ENCODE results near the gene RBM42.

Gene RBM42

DNA sequence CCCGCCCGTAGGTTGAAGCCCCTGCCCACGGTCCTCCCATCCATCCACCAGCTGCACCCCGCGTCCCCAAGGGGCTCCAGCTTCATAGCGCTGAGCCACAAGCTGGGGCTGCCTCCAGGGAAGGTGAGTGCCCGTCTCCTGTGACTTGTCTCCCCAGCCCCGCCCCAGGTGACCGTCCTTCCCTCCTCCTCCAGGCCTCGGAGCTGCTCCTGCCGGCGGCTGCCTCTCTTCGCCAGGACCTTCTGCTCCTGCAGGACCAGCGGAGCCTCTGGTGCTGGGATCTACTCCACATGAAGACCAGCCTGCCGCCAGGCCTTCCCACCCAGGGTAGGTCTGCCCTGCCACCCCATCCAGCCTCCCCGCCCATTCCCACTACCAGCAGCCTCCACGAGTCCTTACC is 8.8 kb upstream of the RBM42 start:
- DNase-seq (ENCODE audit: low read depth), result no peak

DNA sequence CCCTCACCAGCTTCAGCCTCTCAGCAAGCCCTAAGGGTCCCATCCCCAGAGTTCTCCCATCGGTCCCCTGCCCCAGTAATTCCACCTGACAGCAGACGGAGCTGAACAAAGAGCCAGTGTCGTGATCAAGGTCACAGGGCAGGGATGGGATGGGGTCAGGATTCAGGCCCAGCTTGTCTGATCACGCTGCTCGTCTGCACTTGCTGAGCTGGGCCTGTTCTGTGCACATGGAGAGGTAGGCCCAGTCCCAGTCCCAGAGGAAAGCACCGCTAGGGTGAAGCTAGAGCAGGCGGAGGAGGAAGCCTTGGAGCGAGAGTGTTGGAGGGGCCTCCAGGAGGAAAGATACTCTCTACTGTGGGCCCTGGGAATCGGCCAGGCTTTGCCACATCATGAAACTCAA is 7.1 kb upstream of the RBM42 start:
- no peak for DNase-seq (ENCODE audit: low read depth)

DNA sequence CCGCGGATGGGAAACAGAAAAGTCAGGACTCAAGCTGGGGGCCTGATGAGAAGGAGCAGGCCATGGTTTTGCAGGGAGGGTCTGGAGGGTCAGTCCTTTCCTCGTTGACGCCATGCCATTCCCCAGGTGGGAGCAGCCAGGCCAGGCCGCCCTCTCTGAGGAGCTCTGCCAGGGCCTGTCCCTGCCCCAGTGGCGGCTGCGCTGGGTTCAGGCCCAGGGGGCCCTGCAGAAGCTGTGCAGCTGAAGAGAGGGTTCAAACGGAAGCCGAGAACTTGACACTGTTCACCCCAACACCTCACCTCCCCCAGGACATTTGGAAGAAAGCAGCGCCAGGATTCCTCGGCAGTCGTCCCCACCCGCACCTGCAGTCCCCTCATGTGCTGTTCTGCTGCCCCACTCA is 6.1 kb upstream of the RBM42 start:
- DNase-seq (ENCODE audit: low read depth), result no peak

DNA sequence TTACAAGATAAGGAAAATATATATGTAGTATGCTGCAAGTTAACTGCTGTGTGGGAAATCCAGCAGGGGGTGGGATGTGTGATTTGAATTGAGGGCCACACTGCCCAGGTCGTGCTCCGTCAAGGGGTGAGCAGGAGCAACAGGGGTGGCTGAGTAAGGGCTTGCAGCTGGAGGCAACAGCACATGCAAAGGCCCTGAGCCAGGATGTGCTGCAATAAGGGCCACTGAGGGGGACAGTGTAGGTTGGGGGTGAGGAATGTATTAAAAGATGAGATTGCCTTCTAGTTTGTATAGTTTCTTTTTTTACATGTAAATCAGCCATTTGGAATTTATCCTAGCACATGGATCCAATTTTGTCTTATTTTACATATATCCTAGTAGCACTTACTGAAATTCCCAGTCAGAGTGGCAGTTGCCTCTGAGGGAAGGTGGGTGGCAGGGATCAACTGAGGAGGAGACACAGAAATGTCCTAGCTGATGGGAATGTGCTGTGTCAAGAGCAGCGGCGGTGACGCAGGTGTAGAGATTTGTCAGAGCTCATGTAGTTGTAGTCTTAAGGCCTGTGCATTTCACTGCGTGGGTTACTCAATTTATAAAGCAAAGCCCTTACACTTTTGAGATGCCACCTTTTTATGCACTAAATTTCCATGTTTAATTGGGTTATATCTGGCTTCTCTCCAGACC is 5.4 kb upstream of the RBM42 start:
- DNase-seq (ENCODE audit: low read depth), result no peak

DNA sequence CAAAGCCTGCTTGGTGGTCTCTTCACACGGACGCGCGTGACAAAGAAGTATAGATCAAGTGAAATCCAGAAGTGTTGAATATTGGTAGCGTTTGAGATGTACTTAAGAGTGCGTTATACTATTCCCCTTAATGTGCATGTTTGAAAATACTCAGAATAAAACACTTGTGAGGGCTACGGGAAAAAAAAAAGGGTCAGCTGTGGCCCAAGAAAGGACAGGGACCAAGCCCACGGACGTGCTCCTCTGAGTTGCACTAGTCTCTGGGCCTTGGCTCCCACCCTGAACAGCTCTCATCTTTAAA is 622 bp upstream of the RBM42 start:
- no peak for DNase-seq (ENCODE audit: low read depth)

DNA sequence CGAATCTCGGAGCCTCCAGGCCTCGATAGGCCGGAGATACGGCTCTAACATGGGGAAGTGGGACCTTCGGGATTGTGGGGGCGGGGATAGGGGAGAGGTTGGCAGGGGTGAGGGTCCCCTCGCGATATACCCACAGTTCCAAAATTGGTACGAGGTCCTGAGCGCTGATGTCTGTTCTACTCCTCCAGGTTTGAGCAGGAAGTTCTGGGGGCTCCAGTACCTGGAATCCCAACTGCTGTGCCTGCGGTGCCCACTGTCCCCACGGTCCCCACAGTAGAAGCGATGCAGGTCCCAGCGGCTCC is 447 bp downstream of the RBM42 start:
- no peak for DNase-seq (ENCODE audit: low read depth)

DNA sequence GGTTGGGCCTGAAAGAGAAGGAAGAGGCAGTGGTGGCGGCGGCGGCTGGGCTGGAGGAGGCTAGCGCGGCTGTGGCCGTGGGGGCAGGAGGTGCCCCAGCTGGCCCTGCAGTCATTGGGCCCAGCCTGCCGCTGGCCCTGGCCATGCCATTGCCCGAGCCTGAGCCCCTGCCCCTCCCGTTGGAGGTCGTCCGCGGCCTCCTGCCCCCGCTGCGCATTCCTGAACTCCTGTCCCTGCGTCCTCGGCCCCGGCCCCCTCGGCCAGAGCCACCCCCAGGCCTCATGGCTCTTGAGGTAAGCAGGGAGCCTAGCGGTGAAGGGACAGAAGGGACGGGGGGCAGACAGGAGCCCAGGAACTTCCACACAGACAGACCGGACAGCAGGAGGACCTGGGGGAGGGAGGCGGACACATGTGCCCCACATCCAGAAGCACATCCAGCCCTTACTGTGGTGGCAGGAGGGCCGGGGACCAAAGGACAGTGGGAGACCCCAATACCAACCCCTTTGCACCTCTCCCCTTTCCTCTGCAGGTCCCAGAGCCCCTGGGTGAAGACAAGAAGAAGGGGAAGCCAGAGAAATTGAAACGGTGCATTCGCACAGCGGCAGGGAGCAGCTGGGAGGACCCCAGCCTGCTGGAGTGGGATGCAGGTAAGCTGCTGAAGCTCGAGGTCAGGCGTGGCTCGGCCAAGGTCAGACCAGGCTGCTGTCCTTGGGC is 5.0 kb downstream of the RBM42 start:
- no peak for DNase-seq (ENCODE audit: low read depth)

DNA sequence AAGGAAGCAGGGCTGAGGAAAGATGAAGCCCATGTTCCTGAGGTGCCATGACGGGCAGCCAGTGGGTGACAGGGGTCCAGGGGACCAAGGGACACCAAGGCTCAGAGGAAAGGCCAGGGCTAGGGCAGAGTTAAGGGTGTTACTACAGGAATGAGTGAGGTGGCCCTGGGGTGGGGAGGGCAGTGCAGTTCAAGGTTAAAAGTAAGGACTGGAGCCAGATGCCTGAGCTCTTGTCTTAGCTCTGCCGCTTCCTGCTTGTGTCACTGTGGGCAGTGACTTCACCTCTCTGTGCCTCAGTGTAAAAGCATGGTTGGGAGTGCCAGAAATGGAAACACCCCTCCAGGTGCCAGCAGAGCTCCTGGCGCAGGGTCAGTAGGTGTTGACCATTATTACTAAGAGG is 7.8 kb downstream of the RBM42 start:
- DNase-seq (ENCODE audit: low read depth), result no peak

DNA sequence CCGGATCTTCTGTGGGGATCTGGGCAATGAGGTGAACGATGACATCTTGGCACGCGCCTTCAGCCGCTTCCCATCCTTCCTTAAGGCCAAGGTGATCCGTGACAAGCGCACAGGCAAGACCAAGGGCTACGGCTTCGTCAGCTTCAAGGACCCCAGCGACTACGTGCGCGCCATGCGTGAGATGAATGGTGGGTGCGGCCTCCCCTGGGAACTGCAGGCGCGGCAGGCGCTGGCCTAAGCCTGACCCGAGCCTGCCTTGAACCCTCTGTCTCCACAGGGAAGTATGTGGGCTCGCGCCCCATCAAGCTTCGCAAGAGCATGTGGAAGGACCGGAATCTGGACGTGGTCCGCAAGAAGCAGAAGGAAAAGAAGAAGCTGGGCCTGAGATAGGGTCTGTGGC is 8.3 kb downstream of the RBM42 start:
- DNase-seq (ENCODE audit: low read depth), result no peak

DNA sequence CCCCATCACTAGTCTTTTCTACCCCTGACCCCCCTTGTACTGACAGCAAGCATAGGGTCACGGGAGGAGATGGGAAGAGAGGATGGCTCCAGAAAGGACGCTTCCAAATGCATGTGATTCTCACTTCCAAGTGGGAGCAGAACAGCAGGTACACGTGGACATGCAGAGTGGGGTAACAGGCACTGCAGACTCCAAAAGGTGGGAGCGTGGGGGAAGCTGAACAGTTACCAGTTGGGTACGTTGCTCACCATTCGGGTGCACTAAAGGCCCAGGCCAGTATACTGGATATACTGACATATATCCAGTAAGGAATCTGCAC is 10.4 kb downstream of the RBM42 start:
- no peak for DNase-seq (ENCODE audit: low read depth)

DNA sequence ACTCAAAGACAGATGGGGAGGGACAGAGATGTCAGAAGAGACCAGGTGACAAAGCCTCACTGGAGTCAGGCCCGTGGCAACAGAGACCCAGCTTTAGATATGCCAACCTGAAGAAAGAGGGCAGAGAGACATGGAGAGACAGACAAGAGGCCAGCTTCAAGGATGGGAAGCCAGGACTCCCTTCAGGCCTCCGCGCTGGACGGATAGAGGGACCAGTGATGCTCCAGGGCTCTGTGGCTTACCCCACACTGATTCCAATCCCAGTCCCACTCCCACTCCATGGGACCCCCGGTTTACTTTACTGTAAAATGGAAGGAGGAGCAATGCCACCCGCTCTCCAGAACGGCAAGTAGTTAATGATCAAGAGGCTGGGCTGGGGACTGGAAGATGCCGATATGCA is 11.0 kb downstream of the RBM42 start:
- no peak for DNase-seq (ENCODE audit: low read depth)

DNA sequence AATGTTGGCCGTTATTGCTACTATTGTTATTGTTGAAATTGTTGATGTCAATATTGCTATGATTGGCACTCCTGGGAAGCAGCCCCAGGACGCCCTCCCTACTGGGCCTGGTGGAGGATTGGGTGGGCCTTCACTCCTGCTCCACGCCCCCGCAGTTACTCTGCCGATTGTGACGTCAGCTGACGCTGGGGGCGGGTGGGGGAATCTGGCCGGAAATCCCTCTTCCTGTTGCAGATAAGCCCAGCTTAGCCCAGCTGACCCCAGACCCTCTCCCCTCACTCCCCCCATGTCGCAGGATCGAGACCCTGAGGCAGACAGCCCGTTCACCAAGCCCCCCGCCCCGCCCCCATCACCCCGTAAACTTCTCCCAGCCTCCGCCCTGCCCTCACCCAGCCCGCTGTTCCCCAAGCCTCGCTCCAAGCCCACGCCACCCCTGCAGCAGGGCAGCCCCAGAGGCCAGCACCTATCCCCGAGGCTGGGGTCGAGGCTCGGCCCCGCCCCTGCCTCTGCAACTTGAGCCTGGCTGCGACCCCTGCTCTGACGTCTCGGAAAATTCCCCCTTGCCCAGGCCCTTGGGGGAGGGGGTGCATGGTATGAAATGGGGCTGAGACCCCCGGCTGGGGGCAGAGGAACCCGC is 12.8 kb downstream of the RBM42 start, which contains the start of gene ETV2:
ETV2 (plus strand) TSS at position 231 of the 637 bp plus-strand sequence. CDS start 716 bp downstream, outside the sequence.
- DNase-seq (ENCODE audit: low read depth), result no peak

DNA sequence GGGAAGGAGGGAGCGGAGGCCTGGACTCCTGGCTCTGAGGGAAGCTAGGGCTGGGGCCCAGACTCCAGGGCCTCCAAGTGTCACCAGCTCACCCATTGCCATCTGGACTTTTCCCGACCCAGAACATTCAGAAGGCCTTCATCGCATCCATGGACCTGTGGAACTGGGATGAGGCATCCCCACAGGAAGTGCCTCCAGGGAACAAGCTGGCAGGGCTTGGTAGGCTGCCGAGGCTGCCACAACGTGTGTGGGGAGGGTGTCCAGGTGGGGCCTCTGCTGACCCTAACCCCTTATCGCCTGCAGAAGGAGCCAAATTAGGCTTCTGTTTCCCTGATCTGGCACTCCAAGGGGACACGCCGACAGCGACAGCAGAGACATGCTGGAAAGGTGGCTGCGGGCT is 13.5 kb downstream of the RBM42 start:
- no peak for DNase-seq (ENCODE audit: low read depth)

DNA sequence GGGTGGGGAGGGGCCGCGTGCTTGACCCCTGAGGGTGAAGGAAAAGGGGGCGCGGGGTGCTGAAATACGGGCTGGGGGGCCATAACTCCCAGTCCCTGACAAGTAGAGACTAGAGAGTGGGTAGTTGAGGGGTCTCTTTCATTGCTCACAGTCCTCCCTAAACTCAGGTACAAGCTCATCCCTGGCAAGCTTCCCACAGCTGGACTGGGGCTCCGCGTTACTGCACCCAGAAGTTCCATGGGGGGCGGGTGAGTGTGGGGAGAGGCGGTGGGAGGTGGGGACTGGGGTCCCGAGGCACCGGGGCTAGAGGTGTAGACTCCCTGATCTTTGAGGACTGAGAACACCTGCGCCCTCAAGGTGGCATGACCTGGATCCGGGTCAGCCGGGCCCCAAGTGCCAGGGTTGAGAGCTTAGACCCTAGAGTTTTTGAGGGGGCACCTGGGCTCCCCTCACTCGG is 14.0 kb downstream of the RBM42 start:
- DNase-seq (ENCODE audit: low read depth), result no peak

DNA sequence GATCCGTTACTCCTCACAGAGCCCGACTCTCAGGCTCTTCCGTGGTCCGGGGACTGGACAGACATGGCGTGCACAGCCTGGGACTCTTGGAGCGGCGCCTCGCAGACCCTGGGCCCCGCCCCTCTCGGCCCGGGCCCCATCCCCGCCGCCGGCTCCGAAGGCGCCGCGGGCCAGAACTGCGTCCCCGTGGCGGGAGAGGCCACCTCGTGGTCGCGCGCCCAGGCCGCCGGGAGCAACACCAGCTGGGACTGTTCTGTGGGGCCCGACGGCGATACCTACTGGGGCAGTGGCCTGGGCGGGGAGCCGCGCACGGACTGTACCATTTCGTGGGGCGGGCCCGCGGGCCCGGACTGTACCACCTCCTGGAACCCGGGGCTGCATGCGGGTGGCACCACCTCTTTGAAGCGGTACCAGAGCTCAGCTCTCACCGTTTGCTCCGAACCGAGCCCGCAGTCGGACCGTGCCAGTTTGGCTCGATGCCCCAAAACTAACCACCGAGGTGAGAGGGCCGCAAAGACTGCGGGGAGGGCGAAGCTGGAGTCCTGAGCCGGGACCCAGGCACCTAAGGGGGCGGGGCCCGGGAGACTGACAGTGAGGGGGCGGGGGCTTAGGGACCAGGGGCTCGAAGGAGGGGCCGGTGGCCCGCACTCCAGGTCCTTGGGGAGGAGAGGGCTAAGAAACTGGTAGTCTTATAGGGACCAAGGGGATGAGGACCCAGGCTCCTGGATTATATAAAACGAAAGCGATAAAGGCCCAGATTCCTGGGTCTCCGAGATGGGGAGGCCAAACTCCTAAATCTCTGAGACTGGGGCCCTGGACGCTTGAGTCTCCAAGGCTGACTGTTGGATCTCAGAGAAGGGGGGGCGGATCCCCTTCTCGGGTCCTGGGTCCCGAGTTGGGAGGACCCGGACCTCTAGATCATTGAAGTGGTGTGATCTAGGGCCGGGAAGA is 14.7 kb downstream of the RBM42 start:
- DNase-seq (ENCODE audit: low read depth), result peak; percentile 66

DNA sequence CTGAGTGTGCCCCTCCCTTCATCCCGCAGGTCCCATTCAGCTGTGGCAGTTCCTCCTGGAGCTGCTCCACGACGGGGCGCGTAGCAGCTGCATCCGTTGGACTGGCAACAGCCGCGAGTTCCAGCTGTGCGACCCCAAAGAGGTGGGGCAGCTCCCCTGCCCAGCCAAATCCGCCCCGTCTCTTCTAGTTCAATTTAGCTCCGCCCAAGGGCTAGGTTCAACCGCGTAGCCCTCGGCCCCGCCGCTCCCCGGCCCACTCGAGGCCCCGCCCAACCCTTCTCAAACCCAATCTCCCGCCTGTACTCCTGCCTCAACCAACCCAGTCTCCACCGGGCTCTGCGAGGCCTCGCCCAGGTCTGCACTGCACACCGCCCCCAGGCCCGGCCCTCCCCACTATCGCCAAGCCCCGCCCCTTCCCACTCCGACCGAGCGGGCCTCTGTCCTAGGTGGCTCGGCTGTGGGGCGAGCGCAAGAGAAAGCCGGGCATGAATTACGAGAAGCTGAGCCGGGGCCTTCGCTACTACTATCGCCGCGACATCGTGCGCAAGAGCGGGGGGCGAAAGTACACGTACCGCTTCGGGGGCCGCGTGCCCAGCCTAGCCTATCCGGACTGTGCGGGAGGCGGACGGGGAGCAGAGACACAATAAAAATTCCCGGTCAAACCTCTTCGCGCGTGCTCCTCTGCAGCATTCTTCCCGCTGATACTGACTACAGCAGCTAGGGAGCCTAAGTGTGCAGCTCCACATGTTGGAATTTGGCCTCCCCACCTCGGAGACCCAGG is 15.6 kb downstream of the RBM42 start:
- DNase-seq (ENCODE audit: low read depth), result peak; percentile 91

DNA sequence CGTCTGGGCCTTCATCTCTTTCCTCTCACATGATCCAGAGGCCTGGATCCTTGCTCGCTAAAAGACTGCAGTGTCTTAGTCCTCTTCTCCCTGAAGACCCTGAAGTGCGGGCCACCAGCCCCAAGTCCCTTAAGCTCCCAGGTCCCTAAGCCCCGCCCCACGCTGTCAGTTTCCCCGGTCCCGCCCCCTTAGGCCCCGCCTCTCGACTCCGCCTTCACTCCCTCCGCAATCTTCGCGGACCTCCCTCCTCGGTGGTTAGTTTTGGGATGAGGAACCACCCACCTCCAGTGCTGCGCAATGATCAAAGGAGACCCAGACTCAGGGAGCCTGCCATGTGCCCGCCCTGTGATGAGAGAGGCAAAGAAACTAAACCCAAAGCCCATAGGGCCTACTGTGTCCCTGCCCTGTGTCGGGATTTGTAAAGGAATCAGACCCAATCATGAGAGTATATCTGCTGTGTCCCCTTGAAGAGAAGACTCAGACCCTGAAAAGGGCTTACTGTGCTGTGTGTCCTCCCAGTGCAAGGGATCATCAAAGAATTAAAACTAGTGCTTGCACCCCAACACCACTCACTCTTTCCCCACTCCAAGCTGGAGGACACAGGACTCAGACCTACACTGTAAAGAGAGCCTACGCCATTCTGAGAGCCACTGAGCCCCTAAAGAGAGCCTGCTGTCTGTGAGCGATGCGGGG is 16.3 kb downstream of the RBM42 start:
- peak; percentile 48 for DNase-seq (ENCODE audit: low read depth)

DNA sequence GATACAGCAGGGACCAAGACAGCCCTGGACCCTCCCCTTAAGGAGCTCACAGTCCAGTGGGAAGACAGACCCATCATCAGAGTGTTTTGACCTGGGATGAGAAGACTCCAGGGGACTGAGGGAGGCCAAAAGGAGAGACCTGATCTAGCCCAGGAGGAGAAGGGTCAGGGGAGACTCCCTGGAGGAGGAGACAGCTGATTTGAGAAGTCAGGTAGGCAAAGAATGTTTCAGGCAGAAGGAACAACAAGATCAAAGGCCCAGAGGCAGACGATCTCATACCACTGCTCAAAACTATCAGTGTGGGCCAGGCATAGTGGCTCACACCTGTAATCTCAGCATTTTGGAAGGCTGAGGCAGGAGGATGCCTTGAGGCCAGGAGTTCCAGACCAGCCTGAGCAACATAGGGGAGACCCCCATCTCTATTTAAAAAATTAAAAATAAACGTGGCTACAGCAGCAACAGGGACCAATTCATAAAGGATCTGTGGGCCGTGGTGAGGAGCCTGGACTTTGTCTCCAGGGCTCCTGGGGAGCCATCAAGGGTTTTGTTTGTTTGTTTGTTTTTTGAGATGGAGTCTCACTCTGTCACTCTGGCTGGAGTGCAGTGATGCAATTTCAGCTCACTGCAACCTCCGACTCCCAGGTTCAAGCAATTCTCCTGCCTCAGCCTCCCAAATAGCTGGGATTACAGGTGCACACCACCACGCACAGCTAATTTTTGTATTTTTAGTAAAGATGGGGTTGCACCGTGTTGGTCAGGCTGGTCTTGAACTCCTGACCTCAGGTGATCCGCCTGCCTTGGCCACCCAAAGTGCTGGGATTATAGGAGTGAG is 17.1 kb downstream of the RBM42 start:
- DNase-seq (ENCODE audit: low read depth), result no peak

DNA sequence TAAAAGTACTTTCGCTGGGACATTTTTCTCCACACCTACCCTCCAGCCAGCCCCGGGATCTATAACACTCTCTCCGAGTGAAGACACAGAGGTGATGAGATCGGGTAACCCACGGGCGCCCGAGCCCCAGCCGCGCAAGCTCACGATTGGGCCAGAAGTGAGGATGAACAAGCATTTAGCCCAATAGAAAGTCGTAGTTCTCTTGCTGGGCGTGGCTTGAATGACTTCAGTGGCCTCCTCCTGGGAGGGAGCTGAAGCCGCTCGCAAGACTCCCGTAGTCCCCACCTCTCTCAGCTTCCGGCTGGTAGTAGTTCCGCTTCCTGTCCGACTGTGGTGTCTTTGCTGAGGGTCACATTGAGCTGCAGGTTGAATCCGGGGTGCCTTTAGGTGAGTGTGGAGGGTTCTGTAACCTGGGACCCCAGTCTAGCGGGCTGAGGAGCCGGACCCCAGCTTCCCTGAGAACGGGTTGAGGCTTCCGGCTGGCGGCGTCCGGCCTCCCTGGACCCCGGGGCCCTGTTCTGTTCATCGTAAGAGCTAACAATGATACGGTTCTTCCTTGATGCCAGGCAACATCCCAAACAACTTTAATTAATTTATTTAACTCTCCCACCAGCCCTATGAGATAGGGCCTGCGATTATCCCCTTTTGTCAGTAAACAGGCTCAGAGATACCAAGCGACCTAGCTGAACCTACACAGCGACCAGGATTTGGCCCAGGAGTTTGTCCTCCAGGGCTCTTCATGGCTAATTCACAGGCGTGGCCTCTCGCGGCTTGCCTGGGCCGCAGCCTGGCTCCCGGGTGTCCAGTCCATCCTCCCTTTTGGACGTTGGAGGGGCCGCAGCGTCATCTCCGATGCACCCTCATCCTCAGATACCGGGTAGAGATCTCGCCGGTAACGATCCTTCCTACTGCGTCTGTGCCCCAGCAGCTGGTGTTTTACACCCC is 19.5 kb downstream of the RBM42 start, which contains the start of gene COX6B1:
COX6B1 (plus strand) TSS at position 307 of the 945 bp plus-strand sequence. CDS start 2,921 bp downstream, outside the sequence.
- DNase-seq (ENCODE audit: low read depth), result peak; percentile 83

Measured in activated T-helper 1 cell treated with Interleukin-2 at 50 U/mL for 16 hours (primary cell).